HepG2 (cell line): Measurements from ENCODE around the gene COL18A1. TPM values are rescaled to one million over a fixed set of nuclear protein-coding genes. Genes with fewer than 3 reads are reported as not detected.

ENCODE experiments used
- ATAC-seq: fragments of 200-7000 bp; cut with Tn5 transposase; 3 replicates; pipeline ENCODE4 v1.9.1; 2020; ENCODE audit warnings: mild to moderate bottlenecking, moderate library complexity
- BruUV-seq: library from RNA; stranded (reverse); fragments of 400-500 nt; replicated peaks from 2 replicates; lab custom pipeline; 2021; lab: Mats Ljungman, UMichigan
- CTCF ChIA-PET: fragments of 300-600 bp; formaldehyde crosslinking; extraction: SDS; loops from one replicate; lab custom pipeline; 2021; ENCODE audit warnings: low total read pairs, inconsistent platforms, low intra/inter-chr PET ratio; lab: Yijun Ruan, JAX
- POLR2A ChIA-PET: fragments of 350-600 bp; sonication (Branson Sonifier 250); formaldehyde crosslinking; loops from one replicate; lab custom pipeline; 2020; ENCODE audit warnings: antibody characterized with exemption, inconsistent platforms; lab: Yijun Ruan, JAX
- DNase-seq: peaks from one replicate; pipeline ENCODE4 v3.0.0-alpha.2; 2015; ENCODE audit warnings: low spot score
- FAIRE-seq: peaks from 3 replicates; lab custom pipeline; 2011; peaks lifted over from hg19 to GRCh38; lab: Jason Lieb, UNC
- H2AFZ ChIP-seq: one replicate; pipeline ENCODE4 v1.6.1; 2011; ENCODE audit warnings: low read length, inconsistent platforms
- H3K27ac ChIP-seq: fragments of 300-600 bp; 3 replicates; pipeline ENCODE4 v1.8.0; 2011; ENCODE audit warnings: mixed run types, mild to moderate bottlenecking, mixed read lengths, low read length, inconsistent platforms; ENCODE audit not compliant: insufficient read depth; ENCODE audit errors: extremely low read length
- H3K27me3 ChIP-seq, 2 experiments: fragments of 200-600 bp in 1 of 2; 2 replicates in 1 of 2; 3 replicates in 1 of 2; pipeline versions ENCODE4 v1.6.0 to v1.8.0; 2011; ENCODE audit warnings: low read length in 2 of 2, mild to moderate bottlenecking in 2 of 2, moderate library complexity in 2 of 2, inconsistent platforms in 1 of 2; ENCODE audit not compliant: insufficient read depth in 2 of 2, control insufficient read depth in 1 of 2
- H3K36me3 ChIP-seq, 2 experiments: fragments of 200-600 bp in 1 of 2; replicated peaks in 1 of 2; 2 replicates in 1 of 2; 3 replicates in 1 of 2; pipeline versions ENCODE4 v1.5.1 to v1.8.0; 2011; ENCODE audit warnings: low read length in 2 of 2, inconsistent platforms in 1 of 2; ENCODE audit not compliant: insufficient read depth in 2 of 2, control insufficient read depth in 1 of 2
- H3K4me1 ChIP-seq: 2 replicates; pipeline ENCODE4 v1.5.1; 2012; ENCODE audit warnings: low read length, inconsistent platforms; ENCODE audit not compliant: insufficient read depth
- H3K4me2 ChIP-seq: 2 replicates; pipeline ENCODE4 v1.6.0; 2011; ENCODE audit warnings: low read depth, low read length, inconsistent platforms
- H3K4me3 ChIP-seq, 3 experiments: fragments of 200-600 bp in 1 of 3; sonication (generic), shearing (Covaris generic) in 1 of 3; replicated peaks in 1 of 3; 2 replicates each; pipeline ENCODE4 v1.5.1; 2011 to 2016; ENCODE audit warnings: low read length in 3 of 3, inconsistent platforms in 2 of 3, low read depth in 2 of 3, mild to moderate bottlenecking in 2 of 3, control low read depth in 1 of 3, mixed read lengths in 1 of 3; ENCODE audit not compliant: insufficient read depth in 1 of 3
- H3K79me2 ChIP-seq: one replicate; pipeline ENCODE4 v1.6.1; 2011; ENCODE audit warnings: low read length, inconsistent platforms; ENCODE audit not compliant: insufficient read depth
- H3K9ac ChIP-seq: 2 replicates; pipeline ENCODE4 v1.6.0; 2011; ENCODE audit warnings: mild to moderate bottlenecking, low read depth, low read length, inconsistent platforms; ENCODE audit not compliant: insufficient read depth
- H3K9me3 ChIP-seq: 2 replicates; pipeline ENCODE4 v1.5.1; 2012; ENCODE audit warnings: mild to moderate bottlenecking, low read length
- H4K20me1 ChIP-seq: 2 replicates; pipeline ENCODE4 v1.6.0; 2011; ENCODE audit warnings: inconsistent platforms, mild to moderate bottlenecking, low read length, moderate library complexity; ENCODE audit not compliant: insufficient read depth
- NFIB ChIP-seq: sonication (generic); formaldehyde crosslinking; IDR thresholded peaks from 2 replicates; pipeline ENCODE4 v1.9.0; 2021; ENCODE audit warnings: missing genetic modification reagents, mild to moderate bottlenecking, borderline replicate concordance
- PLRG1 ChIP-seq: fragments of 450-650 bp; conservative IDR thresholded peaks from 2 replicates; pipeline ENCODE4 v1.6.1; 2016
- PRDM15 ChIP-seq: sonication (generic); formaldehyde crosslinking; IDR thresholded peaks from 2 replicates; pipeline ENCODE4 v1.4.0; 2020; ENCODE audit warnings: missing genetic modification reagents
- PRPF4 ChIP-seq: fragments of 200-400 bp; formaldehyde crosslinking; IDR thresholded peaks from 2 replicates; pipeline ENCODE4 v1.6.1; 2016; ENCODE audit warnings: low read length, low read depth; ENCODE audit not compliant: poor library complexity, severe bottlenecking
- RAD21 ChIP-seq: fragments of 450-650 bp; formaldehyde crosslinking; IDR thresholded peaks from 2 replicates; pipeline ENCODE4 v1.5.0; 2020; ENCODE audit warnings: mild to moderate bottlenecking
- RFX1 ChIP-seq: fragments of 450-650 bp; IDR thresholded peaks from 2 replicates; pipeline ENCODE4 v1.6.1; 2017
- THAP8 ChIP-seq: sonication (generic); formaldehyde crosslinking; IDR thresholded peaks from 2 replicates; pipeline ENCODE4 v1.5.1; 2020; ENCODE audit warnings: missing genetic modification reagents, mild to moderate bottlenecking, borderline replicate concordance
- ZNF138 ChIP-seq: sonication (generic); formaldehyde crosslinking; IDR thresholded peaks from 2 replicates; pipeline ENCODE4 v1.5.0; 2020; ENCODE audit warnings: mild to moderate bottlenecking, low read depth, missing genetic modification reagents
- ZNF44 ChIP-seq: sonication (generic); formaldehyde crosslinking; IDR thresholded peaks from 2 replicates; pipeline ENCODE4 v1.5.1; 2020; ENCODE audit warnings: mild to moderate bottlenecking, missing genetic modification reagents
- ZNF773 ChIP-seq: sonication (generic); formaldehyde crosslinking; IDR thresholded peaks from 2 replicates; pipeline ENCODE4 v1.4.0; 2020; ENCODE audit warnings: missing genetic modification reagents, borderline replicate concordance
- WGBS: methylation state at CpG from one replicate; pipeline ENCODE4 v1.1.6; 2017; ENCODE audit warnings: low lambda C conversion rate; 5-methylcytosine and 5-hydroxymethylcytosine counted together
- in situ Hi-C: cut with HindIII; loops from 2 replicates; pipeline ENCODE4 v1.10.0; 2017; ENCODE audit warnings: low pct_unique_long_range_greater_than_20kb; ENCODE audit not compliant: extremely low pct_ligation_motif_present
- intact Hi-C: fragments of 100-400 bp; cut with micrococcal nuclease; formaldehyde crosslinking; loops from one replicate; pipeline ENCODE4 v1.10.0; 2022; ENCODE audit not compliant: unreplicated experiment
- polyA plus RNA-seq, 8 experiments: library from polyadenylated mRNA; depleted of rRNA in 3 of 8; stranded (reverse) in 7 of 8; unstranded in 1 of 8; fragments of >200 nt; fragmentation: Illumina TruSeq in 4 of 8; extraction: Trizol in 4 of 8; gene quantifications; 2 replicates each; pipeline versions ENCODE4 v1.2.1 to v1.2.3, GENCODE V29; 2011 to 2016; ENCODE audit warnings: low read depth in 4 of 8, missing spikeins in 1 of 8, mixed read lengths in 1 of 8; ENCODE audit not compliant: insufficient read depth in 1 of 8
- total RNA-seq, 5 experiments: library from RNA; depleted of rRNA; stranded (reverse); fragments of >200 nt; fragmentation: Illumina TruSeq; extraction: Trizol; gene quantifications; 2 replicates each; pipeline ENCODE4 v1.2.3, GENCODE V29; 2016; ENCODE audit warnings: low read depth in 1 of 5

Gene COL18A1
- total and polyA plus RNA-seq, 2 of the 13 experiments (the other 11 are each of a cell fraction or from before 2014, with no cell fraction given) = 79.0 to 102 TPM

- TF ChIP-seq RAD21 (CRISPR knock-in tag) (peak; percentile 99), ZNF44 (CRISPR knock-in tag) (peak; percentile 55; the same call in 1 of the 2 replicates), RFX1 (no peak)
These were observed 34.4 kb downstream of the COL18A1 start (continued) for GRCh38 chr21:45439161-45439872.

- H3K4me2 ChIP-seq = peak overlapping the region; percentile 45
- ChIA-PET CTCF (interaction anchor here (1.2 to 3.5 kb wide), 7 partner anchors 28 to 381 kb away, joined by 3 to 38 read pairs (median 5); no protein-coding TSS in a partner anchor), POLR2A (interaction anchor here (0.9 to 1.5 kb wide), 6 partner anchors 16 to 150 kb away, joined by 3 to 4 read pairs (median 4); no protein-coding TSS in a partner anchor)
- DNase-seq (no peak), FAIRE-seq (no peak), ATAC-seq (no peak)
- H3K79me2 ChIP-seq = peaks cover 66% of the 10 kb centered on the region
- BruUV-seq = no TSS peak
- H3K4me1 ChIP-seq = peaks cover 30% of the 10 kb centered on the region
- WGBS = 100% methylated on average over 3 of the region's 28 CpGs
- TF ChIP-seq ZNF138 (no peak), ZNF773 (CRISPR knock-in tag) (no peak), PRPF4 (no peak), PRDM15 (CRISPR knock-in tag) (no peak), NFIB (CRISPR knock-in tag) (no peak), THAP8 (CRISPR knock-in tag) (no peak), PLRG1 (no peak)
- no peak overlapping the region for H3K4me3 ChIP-seq
- H3K9me3 ChIP-seq = no peaks in the 10 kb centered on the region
- H3K9ac ChIP-seq = no peak overlapping the region
- no peak overlapping the region for H2AFZ ChIP-seq
- intact Hi-C loops = loop anchor here (1.0 kb wide), 1 partner anchor 148 kb away; no protein-coding TSS in a partner anchor
- H3K36me3 ChIP-seq = peaks cover 15 to 17% of the 10 kb centered on the region in 2 experiments
- in situ Hi-C loops = no loop called here
- no peaks in the 10 kb centered on the region for H3K27me3 ChIP-seq
- H3K27ac ChIP-seq = no peak overlapping the region
- H4K20me1 ChIP-seq = no peaks in the 10 kb centered on the region
These were observed 35.0 kb downstream of the COL18A1 start for GRCh38 chr21:45439901-45440461.
